Cardiac fibroblast (primary cell): ENCODE results near the gene ST6GALNAC3.
A peak's percentile ranks its signal among the peaks of the same experiment; 100 is the strongest.
"Not testable (repeated sequence)": the region's sequence is repeated elsewhere in the genome, so short reads cannot be mapped to it uniquely, and the experiment has no call there.

Experiments
- DNase-seq, 2 donors: peaks; one replicate each; pipeline versions ENCODE4 v3.0.0 to v3.0.0-alpha.2; 2010; ENCODE audit warnings: low read depth in 2 of 2
- H3K4me3 ChIP-seq, 2 donors: replicated peaks in 1 of 2; 1 replicate in 1 of 2; 2 replicates in 1 of 2; pipeline ENCODE4 v1.5.1; 2011; ENCODE audit warnings: low read depth in 2 of 2, low read length in 2 of 2, mild to moderate bottlenecking in 2 of 2, moderate library complexity in 1 of 2
- CTCF ChIP-seq: IDR thresholded peaks from one replicate; pipeline ENCODE4 v1.5.1; 2011; ENCODE audit warnings: low read depth, mild to moderate bottlenecking, low read length, inconsistent platforms

The ST6GALNAC3 gene

DNA sequence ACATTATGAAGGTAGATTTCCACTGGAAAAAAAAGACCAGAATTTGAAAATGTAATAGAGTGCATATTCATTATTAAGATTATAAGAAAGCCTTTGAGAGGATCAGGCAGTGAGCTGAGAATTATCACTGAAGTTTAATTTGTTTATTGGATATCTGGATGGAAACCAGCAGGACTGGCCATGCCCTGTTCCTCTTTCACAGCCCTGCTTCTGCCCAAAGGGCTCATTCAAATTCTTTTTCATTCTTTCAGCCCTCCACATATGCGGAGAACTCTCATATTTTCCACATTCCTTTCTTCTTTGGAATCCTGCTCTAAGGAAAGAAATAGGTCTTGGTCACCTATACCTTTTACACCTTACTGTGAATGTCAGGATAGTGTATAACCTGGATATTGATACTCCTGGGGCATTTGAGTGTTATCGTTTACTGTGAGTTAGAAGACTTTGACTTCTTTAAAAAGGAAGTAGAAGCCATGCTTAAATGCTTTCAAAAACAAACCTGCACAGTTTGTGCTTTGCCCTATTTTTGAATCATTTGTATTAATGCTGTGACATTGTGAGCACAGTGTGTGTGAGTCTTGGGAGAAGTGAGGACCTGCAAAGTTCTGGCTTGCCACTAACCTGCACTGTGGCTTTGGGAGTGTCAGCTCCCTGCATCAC is 35.5 kb downstream of the ST6GALNAC3 start:
- no peak for TF ChIP-seq CTCF
- DNase-seq: no peak
- H3K4me3 ChIP-seq: no peak overlapping the region

DNA sequence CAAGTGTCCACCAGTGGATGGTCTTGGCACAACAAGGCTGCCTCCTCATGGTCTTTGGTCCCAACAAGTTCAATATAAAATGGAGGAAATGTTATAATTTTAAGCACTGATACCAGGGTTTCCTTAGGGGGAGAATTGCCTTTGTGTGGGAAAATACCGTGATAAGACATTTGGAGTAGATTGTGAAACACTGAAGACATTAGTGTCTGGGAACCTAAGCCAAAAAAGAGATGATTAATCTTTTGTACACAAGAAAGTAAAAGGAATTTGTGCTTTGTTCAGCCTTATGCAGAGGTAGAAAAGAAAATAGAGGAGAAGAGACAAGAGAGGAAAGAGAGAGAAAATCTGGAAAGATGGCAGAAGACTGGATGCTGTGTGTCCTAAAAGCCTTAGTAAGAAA is 36.1 kb downstream of the ST6GALNAC3 start:
- DNase-seq: peak; percentile 12 to 26
- H3K4me3 ChIP-seq: no peak overlapping the region
- no peak for TF ChIP-seq CTCF

DNA sequence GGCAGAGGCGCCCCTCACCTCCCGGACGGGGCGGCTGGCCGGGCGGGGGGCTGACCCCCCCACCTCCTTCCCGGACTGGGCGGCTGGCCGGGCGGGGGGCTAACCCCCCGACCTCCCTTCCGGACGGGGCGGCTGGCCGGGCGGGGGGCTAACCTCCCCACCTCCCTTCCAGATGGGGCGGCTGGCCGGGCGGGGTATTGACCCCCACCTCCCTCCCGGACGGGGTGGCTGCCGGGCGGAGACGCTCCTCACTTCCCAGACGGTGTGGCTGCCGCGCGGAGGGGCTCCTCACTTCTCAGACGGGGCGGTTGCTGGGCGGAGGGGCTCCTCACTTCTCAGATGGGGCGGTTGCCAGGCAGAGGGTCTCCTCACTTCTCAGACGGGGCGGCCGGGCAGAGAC is 37.8 kb downstream of the ST6GALNAC3 start:
- H3K4me3 ChIP-seq, DNase-seq: not testable (repeated sequence)

DNA sequence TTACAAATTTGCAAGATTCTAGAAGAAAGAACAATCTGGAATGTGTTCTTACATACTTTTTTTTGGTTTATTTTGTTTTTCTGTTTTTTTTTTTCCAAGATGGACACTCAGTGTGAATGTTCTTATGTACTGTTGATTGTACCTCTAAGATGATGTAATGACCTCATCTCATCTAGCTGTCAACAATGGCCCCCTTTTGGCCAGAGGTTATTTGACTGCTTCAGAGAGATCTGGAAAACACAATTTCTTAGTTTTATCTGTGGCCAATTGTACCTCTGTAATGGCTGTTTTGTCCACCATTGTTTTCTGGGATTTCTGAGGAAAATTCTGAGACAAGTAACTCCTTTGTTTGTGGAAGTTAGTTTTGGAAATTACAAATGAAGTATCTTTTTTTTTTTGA is 38.9 kb downstream of the ST6GALNAC3 start:
- DNase-seq: no peak
- H3K4me3 ChIP-seq: no peak overlapping the region
- no peak for TF ChIP-seq CTCF

DNA sequence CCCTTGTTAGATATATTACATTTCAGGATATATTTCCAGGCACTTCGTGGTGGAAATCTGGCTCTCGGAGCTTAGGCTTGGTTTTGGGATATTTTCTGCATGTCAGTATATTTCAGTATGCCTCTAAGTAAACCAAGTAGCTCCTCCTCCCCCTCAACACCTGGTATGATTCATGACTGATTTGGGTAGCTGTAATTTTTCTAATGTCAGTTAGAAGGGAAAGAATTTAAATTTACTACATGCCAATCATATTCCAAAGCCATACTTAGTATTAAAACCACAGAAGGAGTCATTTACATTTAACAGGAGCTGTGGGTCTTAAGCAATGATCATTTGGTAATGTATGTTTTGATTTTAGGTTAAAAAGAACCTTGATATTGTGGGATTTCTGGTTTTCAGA is 40.6 kb downstream of the ST6GALNAC3 start:
- TF ChIP-seq CTCF: no peak
- DNase-seq: no peak
- H3K4me3 ChIP-seq: no peak overlapping the region

GRCh38 chr1:76121850-76122249 is 47.3 kb downstream of the ST6GALNAC3 start:
- DNase-seq: no peak
- no peak overlapping the region for H3K4me3 ChIP-seq
- no peak for TF ChIP-seq CTCF

DNA sequence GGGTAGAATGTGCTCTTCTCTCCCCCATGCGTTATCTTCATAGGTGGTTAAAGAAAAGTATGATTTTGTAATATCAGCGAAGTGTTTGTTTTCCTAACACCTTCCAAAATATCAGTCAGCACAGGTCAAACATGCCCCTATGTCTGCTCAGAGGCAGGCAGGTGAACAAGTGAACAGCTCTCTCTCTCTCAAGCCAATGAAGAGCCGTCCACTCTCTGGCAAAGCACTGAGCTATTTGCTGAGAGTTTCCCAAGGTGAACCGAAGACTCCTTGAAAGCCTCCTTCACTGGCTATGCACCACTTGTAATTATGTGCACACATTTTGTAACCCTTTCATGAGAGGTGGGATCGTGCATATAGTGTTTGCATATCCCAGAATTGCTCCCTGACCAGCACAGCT is 47.7 kb downstream of the ST6GALNAC3 start:
- no peak for TF ChIP-seq CTCF
- H3K4me3 ChIP-seq: no peak overlapping the region
- DNase-seq: no peak

DNA sequence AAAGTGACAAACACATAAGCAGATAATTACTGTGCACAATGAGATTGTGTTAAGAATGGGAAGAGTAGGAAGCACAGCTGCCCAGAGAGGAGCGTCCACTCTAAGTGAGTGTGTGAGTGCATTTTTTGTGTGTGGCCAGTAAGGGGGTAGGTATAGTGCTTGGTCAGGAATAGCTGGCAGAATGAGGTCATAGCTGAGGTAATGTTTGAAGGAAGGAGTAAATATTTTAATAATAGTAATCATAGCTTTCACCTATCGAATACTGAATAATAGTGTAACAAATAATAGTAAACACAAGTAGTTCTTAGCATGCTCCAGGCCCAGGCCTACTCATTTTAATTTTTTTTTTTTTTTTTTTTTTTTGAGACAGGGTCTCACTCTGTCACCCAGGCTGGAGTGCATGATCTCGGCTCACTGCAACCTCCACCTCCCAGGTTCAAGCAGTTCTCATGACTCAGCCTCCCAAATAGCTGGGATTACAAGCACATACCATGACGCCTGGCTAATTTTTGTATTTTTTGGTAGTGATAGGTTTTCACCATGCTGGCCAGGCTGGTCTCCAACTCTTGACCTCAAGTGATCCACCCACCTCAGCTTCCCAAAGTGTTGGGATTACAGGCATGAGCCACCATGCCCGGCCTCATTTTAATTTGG is 49.0 kb downstream of the ST6GALNAC3 start:
- not testable (repeated sequence) for H3K4me3 ChIP-seq, DNase-seq
